GM21737 (cell line): ENCODE measurements around the gene HRK.

ENCODE experiments used
- ATAC-seq: cut with Tn5 transposase; IDR thresholded peaks from one replicate; pipeline ENCODE4 v1.9.1; 2021; ENCODE audit warnings: mild to moderate bottlenecking, moderate library complexity; ENCODE audit not compliant: unreplicated experiment

The HRK gene

DNA sequence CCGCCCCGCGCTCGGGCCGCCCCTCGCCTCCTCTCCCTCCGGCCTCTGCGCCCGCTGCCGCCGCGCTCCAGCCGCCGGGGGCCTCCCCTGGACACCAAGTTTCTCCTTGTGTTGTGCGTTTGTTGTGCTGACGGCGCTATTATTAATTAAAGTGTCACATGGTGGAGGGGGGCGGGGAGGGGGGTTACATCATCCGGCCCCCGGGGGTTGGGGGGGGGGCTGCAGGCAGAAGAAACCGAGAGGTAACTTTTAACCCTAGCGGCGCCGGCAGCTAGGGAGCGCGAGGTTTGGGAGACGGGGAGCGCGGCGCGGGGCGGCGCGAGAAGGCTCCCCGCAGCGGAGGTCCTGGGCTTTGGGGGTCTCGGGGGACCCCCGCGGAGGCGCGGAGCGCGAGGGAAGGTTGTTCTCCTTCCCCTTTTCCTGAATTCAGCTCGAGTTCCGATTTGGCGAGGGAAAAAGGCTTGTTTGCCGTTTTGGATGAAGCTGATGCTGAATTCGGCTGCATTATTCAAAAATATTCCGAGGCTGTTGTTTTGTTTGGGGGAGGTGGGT is at the start of gene HRK:
HRK (minus strand) TSS at position 117 of the 552 bp plus-strand sequence. CDS start 134 bp downstream, outside the sequence.
- ATAC-seq: no peak

DNA sequence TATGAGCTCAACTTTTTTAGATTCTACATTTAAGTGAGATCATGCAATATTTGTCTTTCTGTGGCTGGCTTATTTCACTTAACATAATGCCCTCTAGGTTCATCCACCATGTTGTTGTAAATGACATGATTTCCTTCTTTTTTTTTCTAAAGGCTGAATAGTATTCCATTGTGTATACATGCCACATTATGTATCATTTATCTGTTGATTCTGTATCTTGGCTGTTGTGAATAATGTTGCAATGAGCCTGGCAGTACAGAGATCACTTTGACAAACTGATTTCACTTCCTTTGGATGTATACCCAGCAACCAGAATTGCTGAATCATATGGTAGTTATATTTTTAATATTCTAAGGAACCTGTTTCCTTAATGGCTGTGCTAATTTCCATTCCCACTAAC is 48.6 kb upstream of the HRK start:
- ATAC-seq: no peak

DNA sequence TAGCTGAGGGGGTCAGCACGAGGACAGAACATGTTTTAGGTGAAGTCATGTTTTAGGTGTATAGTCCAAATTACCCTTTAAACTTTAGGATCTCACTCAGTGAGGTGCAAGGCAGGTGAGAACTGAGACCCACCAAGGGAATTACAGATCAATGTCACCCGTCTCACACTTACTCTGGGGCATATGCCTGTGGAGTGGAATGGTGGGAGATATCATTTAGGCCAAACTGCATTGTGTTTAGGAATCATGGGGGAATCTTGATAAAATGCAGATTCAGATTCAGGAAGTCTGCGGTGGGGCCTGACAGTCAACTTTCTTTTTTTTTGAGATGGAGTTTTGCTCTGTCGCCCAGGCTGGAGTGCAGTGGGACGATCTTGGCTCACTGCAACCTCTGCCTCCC is 47.3 kb upstream of the HRK start:
- no peak for ATAC-seq

DNA sequence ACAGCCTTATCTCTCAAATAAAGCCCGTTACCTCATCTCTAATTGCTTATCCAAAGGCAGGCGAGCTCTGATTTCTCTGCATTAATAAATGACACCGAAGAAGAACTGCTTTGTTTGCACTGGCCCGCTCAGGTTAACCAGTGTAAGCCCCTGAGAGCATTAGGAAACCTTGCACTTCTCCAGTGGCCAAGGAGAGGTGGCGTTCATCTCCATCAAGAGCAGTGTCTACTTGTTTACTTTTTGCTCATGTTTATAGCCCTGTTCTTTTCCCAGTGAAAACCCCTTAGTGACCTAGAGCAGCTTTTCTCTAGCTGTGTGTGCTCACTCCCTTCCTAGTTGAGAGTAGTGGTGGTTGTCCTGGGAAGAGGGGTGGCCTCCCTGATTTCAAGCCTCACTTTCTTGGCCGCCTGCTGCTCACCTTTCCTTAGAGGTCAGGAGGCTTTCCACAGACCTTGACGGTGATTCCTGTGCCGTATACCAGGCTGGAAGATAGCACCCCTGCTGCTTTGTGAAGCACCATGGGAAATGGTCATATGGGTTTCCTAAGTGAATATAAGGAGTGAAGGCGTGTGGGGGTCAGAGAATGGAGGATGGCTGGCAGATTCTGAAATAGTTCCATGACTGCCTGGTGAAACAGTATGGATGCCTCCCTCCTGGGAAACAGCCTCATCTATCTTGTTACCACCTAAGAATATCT is 46.2 kb upstream of the HRK start:
- no peak for ATAC-seq

DNA sequence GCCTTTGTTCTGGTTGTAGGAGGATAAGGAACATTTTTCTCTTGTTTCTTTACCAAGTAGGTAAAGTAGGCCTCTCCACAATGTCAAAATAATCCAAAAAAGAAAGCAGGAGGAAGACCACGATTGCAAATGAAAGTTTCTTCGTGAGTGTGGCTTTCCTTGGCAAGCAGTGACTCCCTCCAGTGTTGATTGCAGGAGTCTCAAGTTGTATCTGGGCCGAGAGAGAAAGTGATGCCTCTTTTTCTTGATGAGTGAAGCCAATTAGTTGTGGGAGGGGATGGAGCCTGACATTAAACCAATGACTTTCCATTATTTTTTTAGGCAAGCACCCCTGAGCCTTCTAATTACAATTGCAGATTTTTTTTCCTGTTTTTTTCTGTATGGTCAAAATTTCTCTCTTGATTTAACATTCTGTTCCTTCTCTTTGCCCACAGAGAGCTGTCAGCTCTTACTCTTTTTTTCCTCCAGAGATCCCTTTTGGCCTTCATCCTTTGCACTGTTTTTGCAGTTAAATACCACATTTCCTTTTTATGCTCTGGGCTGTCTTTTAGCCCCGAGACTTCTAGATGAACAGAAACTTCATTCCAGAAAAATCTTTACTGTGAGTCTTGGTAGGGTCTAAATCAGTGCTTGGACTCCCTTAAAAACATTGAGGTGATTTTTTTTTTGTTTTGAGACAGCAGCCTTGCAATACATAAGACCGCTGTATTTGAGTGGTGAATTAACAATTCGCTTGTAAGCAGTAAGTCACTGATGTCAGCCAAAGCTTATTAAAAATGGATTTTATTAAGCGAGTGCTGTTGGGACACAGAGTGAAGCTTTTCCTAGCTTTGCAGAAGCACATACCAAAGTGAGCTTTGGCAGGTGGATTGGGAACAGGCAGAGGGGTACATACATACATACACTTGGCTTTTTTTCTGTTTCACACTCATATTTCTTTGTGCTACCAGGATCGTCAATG is 45.3 kb upstream of the HRK start:
- no peak for ATAC-seq

DNA sequence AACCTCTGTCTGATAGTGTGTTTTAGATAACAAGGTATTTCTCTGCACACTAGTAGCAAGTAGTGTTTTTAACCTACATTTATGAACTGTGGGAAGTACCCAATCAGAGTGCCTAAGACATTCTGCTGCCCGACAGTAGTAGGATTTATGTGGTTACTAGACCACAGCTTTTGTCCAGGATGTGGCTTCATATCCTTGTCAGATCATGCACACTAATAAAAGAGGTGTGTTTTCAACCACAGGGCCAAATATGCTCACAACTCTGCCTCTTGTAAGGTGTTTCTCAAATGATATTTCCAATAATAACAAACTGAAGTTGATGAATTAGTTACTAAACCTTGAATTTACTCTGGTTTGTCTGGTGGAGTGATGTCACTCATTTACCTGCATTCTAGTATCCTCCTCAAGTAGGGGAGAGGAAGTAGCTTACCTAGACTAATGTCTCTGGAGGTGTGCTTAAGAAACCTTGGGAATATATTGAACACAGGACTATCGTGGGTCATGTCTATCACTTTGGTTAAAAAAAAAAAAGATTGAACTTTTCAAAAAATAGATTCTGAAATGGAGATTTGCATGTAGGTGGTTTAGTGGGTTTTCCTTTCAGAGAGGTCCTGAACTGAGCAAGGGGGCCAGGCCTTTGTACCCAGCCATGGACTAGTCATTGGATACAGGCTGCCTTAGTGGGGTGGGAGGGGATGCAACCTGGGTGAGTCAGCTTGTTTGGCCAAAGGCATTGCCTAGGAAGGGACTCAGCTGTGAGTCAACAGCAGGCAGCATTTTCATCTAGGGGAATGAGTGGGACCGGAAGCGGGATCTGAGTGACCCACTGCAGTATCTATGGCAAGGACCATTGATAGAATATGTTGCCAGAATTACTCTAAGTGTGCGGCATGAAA is 43.6 kb upstream of the HRK start:
- ATAC-seq: peak; percentile 73

DNA sequence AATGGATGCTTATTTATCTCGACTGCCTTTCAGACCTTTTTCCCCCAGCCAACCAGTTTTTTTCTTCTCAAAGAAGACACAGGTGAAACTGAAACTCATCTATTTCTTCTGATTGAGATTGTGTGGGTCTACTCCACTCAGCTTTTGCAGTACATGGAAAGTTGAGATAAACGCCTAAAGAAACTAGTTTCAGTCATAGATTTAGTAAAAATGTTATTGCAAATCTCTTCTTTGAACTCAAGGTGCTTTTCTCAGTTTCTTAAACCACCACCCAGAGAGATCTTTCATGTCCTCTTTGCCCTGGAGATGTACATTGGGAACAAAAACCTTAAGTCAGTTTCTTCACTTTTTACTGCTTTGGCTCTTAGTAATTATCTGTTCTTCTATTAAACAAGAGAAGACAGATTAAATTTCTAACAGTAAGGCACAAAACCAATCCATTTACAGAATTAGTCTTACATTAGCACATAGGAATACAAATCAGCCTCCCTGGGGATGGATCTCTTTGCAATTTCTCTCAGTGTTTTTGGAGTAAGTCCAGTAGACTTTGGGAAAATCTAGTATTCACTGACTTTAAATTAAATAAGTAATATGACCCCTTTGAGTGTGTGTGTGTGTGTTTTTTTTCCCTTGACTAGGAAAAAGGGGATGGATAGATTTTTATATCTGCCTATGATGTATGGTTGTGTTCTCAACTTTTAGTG is 41.1 kb upstream of the HRK start:
- ATAC-seq: no peak

DNA sequence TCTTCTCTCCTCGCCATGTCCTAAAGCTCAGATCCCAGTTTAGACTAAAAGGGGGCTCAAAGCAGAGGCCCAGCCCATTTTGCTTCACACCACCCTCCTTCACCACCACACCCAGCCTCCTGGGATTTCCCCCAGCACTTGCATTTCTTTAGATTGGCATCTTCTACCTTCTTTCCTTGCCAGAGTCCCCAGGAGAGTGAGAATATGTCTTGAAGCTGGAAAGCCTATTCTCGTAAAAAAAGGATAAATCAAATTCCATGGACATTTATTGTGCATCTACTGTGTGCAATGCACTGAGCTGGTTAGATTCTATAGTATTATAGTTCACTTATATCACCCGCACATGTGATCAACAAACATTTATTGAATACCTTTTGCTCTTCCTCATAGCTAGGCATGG is 39.7 kb upstream of the HRK start:
- ATAC-seq: no peak

DNA sequence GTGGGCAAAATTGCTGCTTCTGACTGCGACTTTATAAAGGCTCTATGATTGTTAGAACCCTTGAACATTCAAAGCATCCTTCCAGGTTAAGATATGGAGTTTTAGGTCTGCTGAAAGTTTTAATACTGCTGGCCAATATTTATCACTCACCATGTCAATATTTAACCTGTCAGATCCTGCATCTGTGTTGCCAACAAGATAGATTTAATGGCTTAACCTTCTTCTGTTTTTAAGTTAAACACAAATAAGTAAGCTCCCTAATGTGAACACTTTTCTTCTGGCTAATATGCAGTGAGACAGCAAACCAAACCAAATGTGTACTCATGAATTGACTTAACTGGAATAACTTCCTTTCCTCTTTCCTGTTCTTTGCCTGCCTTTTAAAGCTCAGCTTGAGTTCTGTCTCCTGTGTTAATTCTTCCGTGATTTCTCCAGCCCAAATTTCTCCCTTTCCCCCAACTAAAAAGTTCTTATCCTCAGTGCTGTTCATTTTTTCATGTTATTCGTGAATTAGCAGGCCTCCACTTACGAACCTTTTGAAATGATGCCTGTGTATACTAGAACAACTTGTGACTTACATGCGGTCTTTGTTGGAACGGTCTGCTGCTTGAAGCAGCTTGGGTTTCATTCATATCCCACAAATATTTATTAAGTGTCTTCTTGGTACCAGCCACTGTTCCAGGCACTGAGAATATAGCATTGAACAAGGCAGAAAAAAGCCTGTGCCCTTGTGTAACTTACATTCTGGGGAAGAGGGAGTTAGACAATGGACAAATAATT is 38.7 kb upstream of the HRK start:
- ATAC-seq: no peak

DNA sequence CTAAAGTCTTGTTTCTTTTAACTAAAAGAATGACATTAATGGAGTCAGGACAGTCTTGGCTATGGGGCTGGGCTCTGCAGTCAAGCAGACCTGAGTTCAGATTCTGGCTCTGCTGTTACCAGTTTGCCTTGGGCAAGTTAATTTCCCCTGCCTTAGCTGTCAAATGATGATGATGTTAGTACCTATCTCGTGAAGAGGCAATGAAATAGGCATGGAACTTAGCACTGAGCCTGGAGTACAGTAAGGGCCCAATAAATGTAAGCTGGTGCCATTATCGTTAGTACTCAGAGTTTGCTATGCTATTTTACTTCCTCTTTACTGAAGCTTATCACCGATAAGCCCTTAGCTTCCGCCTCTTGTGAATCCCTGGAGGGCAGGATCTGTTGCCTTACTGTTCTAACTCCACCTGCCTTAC is 38.0 kb upstream of the HRK start:
- ATAC-seq: no peak

DNA sequence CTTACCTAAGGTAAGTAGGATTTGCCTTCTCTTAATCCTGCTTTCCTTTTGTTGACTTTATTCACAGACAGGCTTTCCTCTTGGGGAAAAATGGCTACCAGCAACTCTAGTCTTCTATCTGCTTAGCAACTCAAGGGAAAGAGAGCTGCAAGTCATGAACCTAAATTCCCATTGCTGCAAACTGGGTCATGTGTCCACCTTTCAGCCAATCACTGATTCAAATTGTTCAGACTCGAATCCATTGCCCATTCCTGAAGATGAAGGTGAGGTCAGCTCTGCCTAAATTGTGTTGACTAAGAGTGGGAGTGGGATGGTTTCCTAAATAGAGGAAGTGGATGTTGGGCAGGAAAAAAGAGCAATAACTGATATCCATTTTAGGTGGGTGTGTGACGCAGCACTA is 37.2 kb upstream of the HRK start:
- ATAC-seq: no peak

DNA sequence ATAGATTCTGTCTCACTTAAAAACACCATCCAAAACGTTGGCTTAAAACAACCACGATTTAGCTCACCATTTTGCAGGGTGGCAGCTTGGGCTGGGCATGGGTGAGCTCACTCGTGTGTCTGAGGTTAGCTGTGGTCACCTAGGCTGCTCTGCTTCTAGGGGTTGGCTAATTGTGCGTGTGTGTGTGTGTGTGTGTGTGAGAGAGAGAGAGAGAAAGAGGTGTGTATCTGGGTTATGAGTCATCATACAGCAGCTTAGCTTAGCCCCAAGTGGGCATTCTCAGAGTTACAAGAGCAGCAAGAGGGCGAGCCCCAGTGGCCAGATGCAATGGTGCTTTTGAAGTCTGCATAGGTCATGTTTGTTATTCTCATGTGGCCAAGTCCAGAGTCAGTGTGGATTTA is 35.5 kb upstream of the HRK start:
- ATAC-seq: peak; percentile 79

DNA sequence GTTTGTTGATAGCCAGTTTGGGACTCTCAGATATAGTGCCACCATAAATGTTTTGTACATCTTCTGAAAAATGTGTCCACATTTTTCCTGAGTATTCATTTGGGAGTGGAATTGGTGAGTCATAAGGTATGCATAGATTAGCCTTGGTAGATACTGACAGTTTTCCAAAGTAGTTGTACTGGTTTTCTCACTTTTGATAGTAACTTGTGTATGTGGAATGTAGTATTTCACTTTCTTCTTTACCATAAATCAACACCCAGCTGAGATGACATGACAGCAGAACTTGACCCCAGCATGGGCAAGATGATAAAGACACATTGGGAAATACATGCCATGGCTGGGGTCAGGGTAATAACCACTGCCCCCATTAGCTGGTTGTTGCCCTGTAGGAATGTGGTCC is 34.9 kb upstream of the HRK start:
- ATAC-seq: no peak

DNA sequence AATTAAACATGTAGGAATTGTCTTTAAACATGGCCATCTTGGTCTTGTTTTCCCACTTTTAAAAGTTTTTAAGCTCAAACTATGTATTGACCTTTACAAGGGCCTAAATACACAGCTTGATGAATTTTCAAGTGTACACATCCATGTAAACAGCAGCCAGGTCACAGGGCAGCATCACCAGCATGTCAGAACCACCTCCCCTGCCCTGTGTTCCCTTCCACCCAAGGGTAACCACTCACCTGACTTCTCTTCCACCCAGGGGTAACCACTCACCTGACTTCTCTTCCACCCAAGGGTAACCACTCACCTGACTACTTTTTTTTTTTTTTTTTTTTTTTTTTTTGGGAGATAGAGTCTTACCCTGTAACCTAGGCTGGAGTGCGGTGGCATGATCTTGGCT is 34.1 kb upstream of the HRK start:
- no peak for ATAC-seq

DNA sequence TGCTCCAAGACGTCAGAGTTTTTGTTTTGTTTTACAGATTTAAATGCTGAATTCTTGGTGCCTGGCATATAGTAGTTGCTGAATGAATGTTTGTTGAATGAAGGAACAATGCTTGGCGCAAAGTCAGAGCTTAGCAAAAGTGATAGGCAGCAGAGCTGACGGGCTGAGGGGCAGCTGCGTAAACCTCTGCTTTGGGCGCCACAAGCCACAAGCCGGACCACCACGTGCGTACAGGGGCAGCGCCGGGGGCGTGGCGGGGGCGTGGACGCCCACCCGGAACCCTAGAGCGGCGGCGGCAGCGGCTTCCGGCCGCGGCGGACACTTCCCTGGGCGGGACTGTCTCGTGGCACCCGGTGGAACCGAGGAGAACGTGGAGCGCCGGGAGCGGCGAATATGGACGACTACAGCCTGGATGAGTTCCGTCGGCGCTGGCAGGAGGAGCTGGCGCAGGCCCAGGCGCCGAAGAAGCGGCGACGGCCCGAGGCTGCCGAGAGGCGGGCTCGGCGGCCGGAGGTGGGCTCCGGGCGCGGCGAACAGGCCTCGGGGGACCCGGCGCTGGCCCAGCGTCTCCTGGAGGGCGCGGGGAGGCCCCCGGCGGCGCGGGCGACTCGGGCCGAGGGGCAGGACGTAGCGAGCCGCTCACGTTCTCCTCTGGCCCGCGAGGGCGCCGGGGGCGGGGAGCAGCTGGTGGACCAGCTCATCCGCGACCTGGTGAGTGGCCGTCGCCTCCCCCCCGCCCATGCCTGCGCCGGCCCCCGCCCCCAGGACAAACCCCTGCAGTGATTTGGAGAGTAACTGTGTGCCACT is 29.6 kb upstream of the HRK start, which contains the start of gene FBXW8:
FBXW8 (plus strand) TSS at position 306 of the 807 bp plus-strand sequence; CDS start at position 394, 88 bp downstream.
- peak; percentile 81 for ATAC-seq

DNA sequence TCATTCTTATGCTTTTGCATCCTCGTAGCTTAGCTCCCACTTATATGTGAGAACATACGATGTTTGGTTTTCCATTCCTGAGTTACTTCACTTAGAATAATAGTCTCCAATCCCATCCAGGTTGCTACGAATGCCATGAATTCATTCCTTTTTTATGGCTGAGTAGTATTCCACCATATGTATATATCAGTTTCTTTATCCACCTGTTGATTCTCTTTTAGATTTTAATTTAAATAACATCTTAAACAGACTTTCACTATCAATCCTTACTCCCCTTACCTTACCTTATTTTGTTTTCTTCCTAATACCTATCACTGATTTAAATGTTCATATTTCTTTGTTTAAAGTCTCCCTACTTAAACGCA is 29.0 kb upstream of the HRK start:
- no peak for ATAC-seq

DNA sequence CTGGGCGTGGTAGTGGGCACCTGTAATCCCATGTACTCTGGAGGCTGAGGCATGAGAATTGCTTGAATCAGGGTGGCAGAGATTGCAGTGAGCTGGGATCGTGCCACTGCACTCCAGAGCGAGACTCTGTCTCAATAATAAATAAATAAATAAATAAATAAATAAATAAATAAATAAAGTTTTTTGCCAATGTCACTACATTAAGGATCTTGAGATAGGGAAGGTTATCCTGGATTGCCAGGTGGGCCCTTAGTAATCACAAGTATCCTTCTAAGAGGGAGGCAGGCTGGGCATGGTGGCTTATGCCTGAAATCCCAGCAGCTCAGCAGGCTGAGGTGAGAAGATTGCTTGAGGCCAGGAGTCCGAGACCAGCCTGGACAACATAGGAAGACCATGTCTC is 25.0 kb upstream of the HRK start:
- no peak for ATAC-seq

DNA sequence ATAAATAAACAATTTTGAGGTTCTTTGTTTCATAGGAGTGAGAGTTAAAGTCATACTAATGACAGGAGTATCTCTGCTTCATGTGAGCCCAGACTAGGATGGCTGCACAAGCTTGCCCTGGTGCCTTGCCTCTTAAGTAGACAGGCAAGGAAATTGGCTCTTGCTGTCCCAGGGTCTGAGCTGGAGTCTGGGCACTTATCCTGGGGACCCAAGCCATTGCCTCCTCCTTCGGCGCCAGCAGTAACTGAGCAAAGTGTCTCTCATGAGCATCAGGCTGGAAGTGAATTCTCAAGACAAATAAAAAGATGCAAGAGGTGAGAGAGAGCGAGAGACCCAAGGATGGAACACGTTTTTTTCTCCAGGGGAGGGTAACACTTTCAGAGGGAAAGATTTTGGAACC is 22.6 kb upstream of the HRK start:
- ATAC-seq: no peak

DNA sequence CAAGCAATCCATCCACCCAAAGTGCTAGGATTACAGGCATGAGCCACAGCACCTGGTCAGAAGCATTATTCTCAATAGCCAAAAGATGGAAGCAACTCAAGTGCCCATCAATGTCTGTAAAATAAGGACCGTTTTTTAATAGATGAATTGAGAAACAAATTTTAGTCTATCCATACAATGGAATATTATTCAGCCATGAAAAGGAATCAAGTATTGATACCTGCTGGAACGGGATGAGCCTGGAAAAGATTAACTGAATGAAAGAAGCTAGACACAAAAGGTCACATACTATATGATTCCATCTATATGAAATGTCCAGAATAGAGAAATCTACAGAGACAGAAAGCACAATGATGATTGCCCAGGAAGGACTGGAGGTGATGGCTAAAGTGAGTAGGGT is 20.4 kb upstream of the HRK start:
- no peak for ATAC-seq
